ENCODE measurements around the gene PCDHA9. TPM values are rescaled to one million over a fixed set of nuclear protein-coding genes. Genes with fewer than 3 reads are reported as not detected.
"Not testable (repeated sequence)": the region's sequence is repeated elsewhere in the genome, so short reads cannot be mapped to it uniquely, and the experiment has no call there.

The PCDHA9 gene
- total RNA-seq, 2 donors from 2014 or later: 0.14 to 0.51 TPM

- no peak for DNase-seq (ENCODE audit: low spot score)
- no peaks in the 10 kb centered on the region for H3K9me3 ChIP-seq
- H3K4me1 ChIP-seq (replicated peaks): no peaks in the 10 kb centered on the region
- intact Hi-C loops (cut with DNase I): no loop called here
- peak within 1 kb of the TSS in 1 of 2 donors; percentile 2 for H3K4me3 ChIP-seq
- H3K27ac ChIP-seq: no peak within 1 kb of the TSS
- H3K27me3 ChIP-seq (replicated peaks; ENCODE audit: insufficient read depth): no peaks in the 10 kb centered on the region
- WGBS: 14% methylated on average over 41 of the region's 41 CpGs
- TF ChIP-seq CTCF (IDR thresholded peaks at IDR 0.05) (peak in 1 of 4 experiments; percentile 15), POLR2AphosphoS5 (IDR thresholded peaks at IDR 0.05) (no peak)
- H3K36me3 ChIP-seq: no peaks in the 10 kb centered on the region
These were observed 20.8 kb downstream of the PCDHA9 start, which contains the start of gene PCDHA11 for GRCh38 chr5:140868721-140869554. Gene PCDHA11 (plus strand): TSS chr5:140868957. CDS start chr5:140869104, 147 bp downstream.

- no peaks in the 10 kb centered on the region for H3K9me3 ChIP-seq
- no peaks in the 10 kb centered on the region for H3K36me3 ChIP-seq
- no peak for DNase-seq (ENCODE audit: low spot score)
- no peak overlapping the region for H3K4me3 ChIP-seq
- TF ChIP-seq POLR2AphosphoS5 (IDR thresholded peaks at IDR 0.05): no peak
- no peak for TF ChIP-seq CTCF (IDR thresholded peaks at IDR 0.05)
- no peak for TF ChIP-seq POLR2A (IDR thresholded peaks at IDR 0.05)
- no peaks in the 10 kb centered on the region for H3K27me3 ChIP-seq (replicated peaks; ENCODE audit: insufficient read depth)
- H3K4me1 ChIP-seq (replicated peaks): no peaks in the 10 kb centered on the region
- no peak overlapping the region for H3K27ac ChIP-seq
- intact Hi-C loops (cut with DNase I): no loop called here
- 47% methylated on average over 5 of the region's 5 CpGs for WGBS
These were observed 21.3 kb downstream of the PCDHA9 start for GRCh38 chr5:140869555-140869886.

- Histone ChIP-seq H3K27me3 (replicated peaks; ENCODE audit: insufficient read depth) (no peaks in the 10 kb centered on the region), H3K4me1 (replicated peaks) (no peaks in the 10 kb centered on the region), H3K9me3 (no peaks in the 10 kb centered on the region), H3K27ac (no peak overlapping the region), H3K36me3 (no peaks in the 10 kb centered on the region), H3K4me3 (no peak overlapping the region)
- DNase-seq (ENCODE audit: low spot score): no peak
- intact Hi-C loops (cut with DNase I): no loop called here
- 44% methylated on average over 92 of the region's 114 CpGs for WGBS
- TF ChIP-seq POLR2A (IDR thresholded peaks at IDR 0.05) (no peak), POLR2AphosphoS5 (IDR thresholded peaks at IDR 0.05) (no peak), CTCF (IDR thresholded peaks at IDR 0.05) (no peak)
These were observed 22.3 kb downstream of the PCDHA9 start for GRCh38 chr5:140870221-140871201.

GRCh38 chr5:140875085-140876065, 27.2 kb downstream of the PCDHA9 start, which contains the start of gene PCDHA12:
Gene PCDHA12 (plus strand): TSS chr5:140875308. CDS start chr5:140875473, 165 bp downstream.
- Histone ChIP-seq H3K36me3 (no peaks in the 10 kb centered on the region), H3K4me3 (no peak within 1 kb of the TSS), H3K9me3 (no peaks in the 10 kb centered on the region), H3K27me3 (replicated peaks; ENCODE audit: insufficient read depth) (no peaks in the 10 kb centered on the region), H3K27ac (no peak within 1 kb of the TSS), H3K4me1 (replicated peaks) (no peaks in the 10 kb centered on the region)
- intact Hi-C loops (cut with DNase I): no loop called here
- 15% methylated on average over 47 of the region's 47 CpGs for WGBS
- no peak for DNase-seq (ENCODE audit: low spot score)
- TF ChIP-seq CTCF (IDR thresholded peaks at IDR 0.05) (no peak), POLR2A (IDR thresholded peaks at IDR 0.05) (no peak), POLR2AphosphoS5 (IDR thresholded peaks at IDR 0.05) (no peak)

- WGBS: 46% methylated on average over 66 of the region's 80 CpGs
- H3K27me3 ChIP-seq (replicated peaks; ENCODE audit: insufficient read depth); H3K4me1 ChIP-seq (replicated peaks); DNase-seq (ENCODE audit: low spot score); H3K27ac ChIP-seq; H3K9me3 ChIP-seq; intact Hi-C loops (cut with DNase I); H3K4me3 ChIP-seq; H3K36me3 ChIP-seq: not testable (repeated sequence)
These were observed 28.5 kb downstream of the PCDHA9 start for GRCh38 chr5:140876541-140877261.

Measured in prostate gland (tissue), 2 donors.